Heart right ventricle (tissue), 16 donors: ENCODE data around the gene ITGBL1. TPM values are rescaled to one million over a fixed set of nuclear protein-coding genes. Genes with fewer than 3 reads are reported as not detected.
A peak's percentile ranks its signal among the peaks of the same experiment; 100 is the strongest.

Source experiments
- ATAC-seq, 8 donors: fragments of 200-7000 bp; cut with Tn5 transposase; one replicate each; pipeline ENCODE4 v1.9.1; 2020; ENCODE audit warnings: mild to moderate bottlenecking in 8 of 8, moderate library complexity in 8 of 8, moderate number of reproducible peaks in 1 of 8
- DNase-seq, 2 donors: peaks; one replicate each; pipeline ENCODE4 v3.0.0-alpha.2; 2020
- H3K27ac ChIP-seq, 10 donors: fragments of 200-600 bp; sonication (generic) in 2 of 10; one replicate each; pipeline versions ENCODE4 v1.5.0 to v1.8.0; 2020 to 2022; ENCODE audit warnings: mild to moderate bottlenecking in 3 of 10
- H3K27me3 ChIP-seq, 7 donors: fragments of 200-600 bp; one replicate each; pipeline ENCODE4 v1.8.0; 2021 to 2022; ENCODE audit warnings: mild to moderate bottlenecking in 2 of 7
- H3K36me3 ChIP-seq, 9 donors: fragments of 200-600 bp; sonication (generic) in 1 of 9; one replicate each; pipeline versions ENCODE4 v1.5.0 to v1.8.0; 2020 to 2022; ENCODE audit warnings: mild to moderate bottlenecking in 2 of 9
- H3K4me1 ChIP-seq, 9 donors: fragments of 200-600 bp; sonication (generic) in 1 of 9; one replicate each; pipeline versions ENCODE4 v1.5.0 to v1.8.0; 2020 to 2022; ENCODE audit warnings: mild to moderate bottlenecking in 4 of 9
- H3K4me3 ChIP-seq, 10 donors: fragments of 200-600 bp; sonication (generic) in 2 of 10; one replicate each; pipeline versions ENCODE4 v1.5.0 to v1.8.0; 2020 to 2022; ENCODE audit warnings: mild to moderate bottlenecking in 7 of 10, moderate library complexity in 2 of 10
- H3K9me3 ChIP-seq, 11 donors: fragments of 200-600 bp in 10 of 11; sonication (generic) in 2 of 11; one replicate each; pipeline versions ENCODE4 v1.5.0 to v1.8.0; 2013 to 2022; ENCODE audit warnings: mild to moderate bottlenecking in 2 of 11, control low read depth in 1 of 11, moderate library complexity in 1 of 11
- WGBS, 2 donors: extraction: QIAGEN DNeasy Blood & Tissue Kit; methylation state at CpG; one replicate each; pipeline ENCODE4 v1.1.7; 2013; ENCODE audit warnings: inconsistent platforms in 1 of 2; 5-methylcytosine and 5-hydroxymethylcytosine counted together
- intact Hi-C, 10 donors: fragments of 100-400 bp; cut with DNase I; formaldehyde crosslinking; loops; one replicate each; pipeline versions ENCODE4 v1.11.1 to v1.14.2; 2022
- polyA plus RNA-seq, 2 donors: library from polyadenylated mRNA; stranded (reverse); fragments of 200-250 nt; gene quantifications; one replicate each; pipeline ENCODE4 v1.2.3, GENCODE V29; 2013
- total RNA-seq, 10 donors: library from RNA; stranded (reverse); fragmentation: NEBNext Ultra II Directional in 3 of 10; extraction: Animal tissue kit (Norgen Biotek cat#: 25700) in 3 of 10; gene quantifications; one replicate each; pipeline versions ENCODE4 v1.2.1 to v1.2.4, GENCODE V29; 2021 to 2023
- TF ChIP-seq, protein P1 (sequence below), 9 donors: fragments of 200-600 bp; sonication (generic) in 2 of 9; IDR thresholded peaks; one replicate each; pipeline versions ENCODE4 v1.5.0 to v1.8.0; 2021 to 2022; ENCODE audit warnings: antibody characterized with exemption in 9 of 9, mild to moderate bottlenecking in 5 of 9, moderate library complexity in 1 of 9
- donor health status: Arrhythmogenic right ventricular cardiomyopathy.
- donor health status: ischemic (EF 13 %, LVEDD 7.1; RV severe dilation, severe dysfunction).
- donor health status: healthy with polysubstance abuse.
- donor health status: DM: no; HTN: yes; CAD: no.
- donor health status: DM: no; HTN: no; CAD: no.
- donor health status: ischemic (EF 25% LVEDD 6.9; RV normal size, moderate dysfunction).
- donor health status: ischemic (EF 25% LVEDD 5.7; RV mildly dilated, moderate dysfunction).
- donor health status: healthy.
- donor health status: DM: yes; HTN: yes; CAD: no.
- donor health status: Ischemic cardiomyopathy.
- donor health status: ischemic (EF 35%, LVEDD 5.7; RV mildly dilated, moderate dysfunction).
- donor health status: nonischemic (EF 11% LVEDD 7.7; RV severe dilation, severe dysfunction).
- donor health status: DM: yes; HTN: yes; CAD: no.
- donor health status: PGD.
- donor health status: ischemic (EF 29% LVEDD 5.4; RV normal size, mild dysfunction).
- donor health status: nonischemic (EF 23%, LVEDD 6.1; RV moderate dilation, normal function).

Gene ITGBL1
- total and polyA plus RNA-seq, 12 donors: 0.78 to 11.9 (median 4.3) TPM

- H3K36me3 ChIP-seq: no peaks in the 10 kb centered on the region
- H3K27me3 ChIP-seq: no peaks in the 10 kb centered on the region
- peak in 1 of 8 donors; percentile 57 for ATAC-seq
- TF ChIP-seq, protein P1, sequence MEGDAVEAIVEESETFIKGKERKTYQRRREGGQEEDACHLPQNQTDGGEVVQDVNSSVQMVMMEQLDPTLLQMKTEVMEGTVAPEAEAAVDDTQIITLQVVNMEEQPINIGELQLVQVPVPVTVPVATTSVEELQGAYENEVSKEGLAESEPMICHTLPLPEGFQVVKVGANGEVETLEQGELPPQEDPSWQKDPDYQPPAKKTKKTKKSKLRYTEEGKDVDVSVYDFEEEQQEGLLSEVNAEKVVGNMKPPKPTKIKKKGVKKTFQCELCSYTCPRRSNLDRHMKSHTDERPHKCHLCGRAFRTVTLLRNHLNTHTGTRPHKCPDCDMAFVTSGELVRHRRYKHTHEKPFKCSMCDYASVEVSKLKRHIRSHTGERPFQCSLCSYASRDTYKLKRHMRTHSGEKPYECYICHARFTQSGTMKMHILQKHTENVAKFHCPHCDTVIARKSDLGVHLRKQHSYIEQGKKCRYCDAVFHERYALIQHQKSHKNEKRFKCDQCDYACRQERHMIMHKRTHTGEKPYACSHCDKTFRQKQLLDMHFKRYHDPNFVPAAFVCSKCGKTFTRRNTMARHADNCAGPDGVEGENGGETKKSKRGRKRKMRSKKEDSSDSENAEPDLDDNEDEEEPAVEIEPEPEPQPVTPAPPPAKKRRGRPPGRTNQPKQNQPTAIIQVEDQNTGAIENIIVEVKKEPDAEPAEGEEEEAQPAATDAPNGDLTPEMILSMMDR (IDR thresholded peaks at IDR 0.05): peak in 6 of 9 donors; percentile 9 to 35 (median 16)
- intact Hi-C loops: no loop called here
- no peak for DNase-seq
- H3K4me1 ChIP-seq: no peaks in the 10 kb centered on the region
- H3K27ac ChIP-seq: no peak overlapping the region
- no peak overlapping the region for H3K4me3 ChIP-seq
- 32 to 55% methylated on average over 1 of the region's 1 CpG for WGBS, 2 donors
- no peaks in the 10 kb centered on the region for H3K9me3 ChIP-seq
Observed at GRCh38 chr13:101545521-101545920, 93.0 kb downstream of the ITGBL1 start.

DNA sequence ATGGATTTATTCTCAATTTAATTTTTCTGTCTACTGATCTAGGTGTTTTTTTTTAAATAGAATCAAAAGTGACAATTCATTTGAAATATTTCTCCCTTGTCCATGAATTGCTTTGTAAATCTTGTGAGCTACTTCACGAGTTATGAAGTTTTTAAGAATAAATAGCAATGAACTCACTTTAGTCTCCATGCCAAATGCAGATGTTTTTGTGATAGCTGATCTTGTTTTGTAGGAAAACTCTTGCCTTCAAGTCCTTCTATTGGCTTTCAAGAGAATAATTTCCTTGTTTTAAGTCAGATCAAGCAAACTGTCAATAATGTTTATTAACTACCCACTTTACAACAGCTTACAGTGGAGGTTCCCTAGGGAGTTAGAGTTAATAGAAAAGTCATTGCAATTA is 99.8 kb downstream of the ITGBL1 start:
- Histone ChIP-seq H3K27ac (no peak overlapping the region), H3K36me3 (no peaks in the 10 kb centered on the region), H3K9me3 (no peaks in the 10 kb centered on the region), H3K27me3 (no peaks in the 10 kb centered on the region), H3K4me3 (no peak overlapping the region), H3K4me1 (no peaks in the 10 kb centered on the region)
- intact Hi-C loops: no loop called here
- 48 to 50% methylated on average over 1 of the region's 1 CpG for WGBS, 2 donors
- DNase-seq (no peak), ATAC-seq (no peak)
- TF ChIP-seq, protein P1 (IDR thresholded peaks at IDR 0.05): no peak

DNA sequence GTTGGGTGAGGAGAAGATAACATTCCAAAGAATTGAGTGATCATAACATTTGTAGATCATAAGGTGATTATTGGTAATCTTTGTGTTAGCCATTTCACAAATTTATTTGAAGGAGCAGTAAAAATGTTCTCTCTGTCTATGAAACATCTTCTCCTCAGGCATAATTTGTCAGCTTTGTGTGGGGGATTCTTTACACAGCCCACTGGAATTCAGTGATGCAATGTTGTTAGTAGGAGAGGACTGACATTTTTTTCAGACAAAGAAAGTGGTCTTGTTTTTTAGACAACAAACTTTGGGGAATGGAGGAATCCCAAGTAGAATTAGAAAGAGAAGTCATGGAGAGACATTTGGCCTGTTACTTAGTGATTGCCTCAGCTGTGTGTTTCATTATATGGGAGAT is 100.3 kb downstream of the ITGBL1 start:
- no peaks in the 10 kb centered on the region for H3K27me3 ChIP-seq
- no peak overlapping the region for H3K27ac ChIP-seq
- intact Hi-C loops: no loop called here
- TF ChIP-seq, protein P1 (IDR thresholded peaks at IDR 0.05): no peak
- H3K4me1 ChIP-seq: no peaks in the 10 kb centered on the region
- H3K9me3 ChIP-seq: no peaks in the 10 kb centered on the region
- no peaks in the 10 kb centered on the region for H3K36me3 ChIP-seq
- DNase-seq (no peak), ATAC-seq (no peak)
- H3K4me3 ChIP-seq: no peak overlapping the region

DNA sequence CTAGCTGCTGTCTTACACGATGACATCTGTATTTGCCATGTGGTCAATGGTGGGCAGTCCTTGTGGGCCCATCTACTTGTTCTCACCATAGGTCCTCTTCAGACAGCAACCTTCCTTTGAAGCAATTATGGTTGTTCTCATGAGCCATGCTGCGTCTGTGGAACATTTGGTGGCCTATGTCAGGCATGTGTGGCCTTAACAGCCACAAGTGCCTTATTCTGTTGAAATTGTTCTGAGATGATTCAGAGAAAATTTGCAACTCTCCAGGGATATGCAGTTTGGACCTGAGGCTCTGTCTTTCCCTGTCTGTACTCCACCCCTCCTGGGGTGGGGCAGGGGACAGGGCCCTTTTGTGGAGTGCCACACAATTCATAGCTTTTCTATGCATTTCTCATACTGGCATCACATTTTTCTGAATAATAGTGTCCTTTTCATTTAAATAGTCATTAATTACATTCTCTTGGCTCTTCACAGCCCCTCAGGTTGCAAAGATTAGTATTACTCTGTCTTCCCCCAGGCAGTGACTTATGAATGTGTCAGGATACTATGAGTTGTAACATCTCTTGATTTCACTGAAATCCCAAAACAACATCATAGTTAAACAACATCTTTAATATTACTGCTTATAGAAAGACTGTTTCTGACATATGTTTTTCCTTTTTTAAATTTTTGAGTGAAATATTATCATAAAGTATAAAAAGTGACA is 102.1 kb downstream of the ITGBL1 start:
- Histone ChIP-seq H3K27me3 (no peaks in the 10 kb centered on the region), H3K36me3 (no peaks in the 10 kb centered on the region), H3K4me3 (no peak overlapping the region), H3K4me1 (no peaks in the 10 kb centered on the region), H3K27ac (no peak overlapping the region), H3K9me3 (no peaks in the 10 kb centered on the region)
- ATAC-seq (no peak), DNase-seq (no peak)
- WGBS, 2 donors: 85 to 87% methylated on average over 2 of the region's 2 CpGs
- TF ChIP-seq, protein P1 (IDR thresholded peaks at IDR 0.05): no peak
- intact Hi-C loops: no loop called here
